OCI-LY7 (cell line): ENCODE data around the gene LRIG2. TPM values are rescaled to one million over a fixed set of nuclear protein-coding genes. Genes with fewer than 3 reads are reported as not detected.

Source experiments
- BruUV-seq: library from RNA; stranded (reverse); fragments of 400-500 nt; replicated peaks from 2 replicates; lab custom pipeline; 2021; lab: Mats Ljungman, UMichigan
- CTCF ChIA-PET: fragments of 300-600 bp; sonication (Branson Sonifier 250); formaldehyde crosslinking; loops from one replicate; lab custom pipeline; 2022; ENCODE audit warnings: antibody characterized with exemption; ENCODE audit not compliant: unreplicated experiment; lab: Charles Lee
- POLR2A ChIA-PET: fragments of 300-600 bp; sonication (Branson Sonifier 250); formaldehyde crosslinking; loops from one replicate; lab custom pipeline; 2022; ENCODE audit warnings: antibody characterized with exemption; lab: Charles Lee
- DNase-seq: peaks from one replicate; pipeline ENCODE4 v3.0.0-alpha.2; 2015; ENCODE audit warnings: low spot score
- H2AFZ ChIP-seq: fragments of 200-600 bp; sonication (generic), shearing (Covaris generic); 2 replicates; pipeline ENCODE4 v1.6.1; 2014; ENCODE audit warnings: mild to moderate bottlenecking, antibody characterized with exemption, low read length, moderate library complexity
- H3K27ac ChIP-seq: fragments of 200-600 bp; sonication (generic); 2 replicates; pipeline ENCODE4 v1.5.1; 2014; ENCODE audit warnings: mixed run types, low read depth, mild to moderate bottlenecking, moderate library complexity, low read length, inconsistent platforms; ENCODE audit not compliant: poor library complexity, severe bottlenecking
- H3K36me3 ChIP-seq: fragments of 200-600 bp; sonication (generic); 2 replicates; pipeline ENCODE4 v1.6.1; 2014; ENCODE audit warnings: mild to moderate bottlenecking, antibody characterized with exemption, low read length, moderate library complexity, mixed read lengths; ENCODE audit not compliant: insufficient read depth
- H3K4me1 ChIP-seq: fragments of 200-600 bp; sonication (generic); 2 replicates; pipeline ENCODE4 v1.5.1; 2014; ENCODE audit warnings: mild to moderate bottlenecking, low read length; ENCODE audit not compliant: insufficient read depth, poor library complexity, severe bottlenecking
- H3K4me2 ChIP-seq: fragments of 200-600 bp; sonication (generic); 2 replicates; pipeline ENCODE4 v1.6.1; 2014; ENCODE audit warnings: mild to moderate bottlenecking, low read length
- H3K4me3 ChIP-seq: fragments of 200-600 bp; sonication (generic); 2 replicates; pipeline ENCODE4 v1.5.1; 2014; ENCODE audit warnings: mild to moderate bottlenecking, low read depth, low read length; ENCODE audit not compliant: poor library complexity, severe bottlenecking
- H3K79me2 ChIP-seq: fragments of 200-600 bp; sonication (generic); 2 replicates; pipeline ENCODE4 v1.6.1; 2016; ENCODE audit warnings: low read depth, mild to moderate bottlenecking, low read length, moderate library complexity, mixed read lengths; ENCODE audit not compliant: insufficient read depth
- H3K9me2 ChIP-seq: fragments of 200-600 bp; sonication (generic); 2 replicates; pipeline ENCODE4 v1.6.1; 2016; ENCODE audit warnings: mild to moderate bottlenecking, low read length, mixed read lengths; ENCODE audit not compliant: insufficient read depth
- H3K9me3 ChIP-seq: fragments of 200-600 bp; sonication (generic); 2 replicates; pipeline ENCODE4 v1.6.1; 2014; ENCODE audit warnings: mild to moderate bottlenecking, mixed run types, low read length, mixed read lengths
- H4K20me1 ChIP-seq: fragments of 200-600 bp; sonication (generic); 2 replicates; pipeline ENCODE4 v1.6.1; 2014; ENCODE audit warnings: mild to moderate bottlenecking, antibody characterized with exemption, low read length, moderate library complexity, mixed read lengths; ENCODE audit not compliant: insufficient read depth
- EZH2phosphoT487 ChIP-seq: fragments of 200-600 bp; sonication (generic); IDR thresholded peaks from 2 replicates; pipeline ENCODE4 v1.6.1; 2018; ENCODE audit warnings: low read depth, borderline replicate concordance, mild to moderate bottlenecking, mixed run types, antibody characterized with exemption, low read length, moderate library complexity, mixed read lengths
- intact Hi-C: fragments of 100-400 bp; cut with micrococcal nuclease; formaldehyde crosslinking; loops from one replicate; pipeline ENCODE4 v1.10.0; 2022; ENCODE audit not compliant: unreplicated experiment
- total RNA-seq, 2 experiments: library from RNA; depleted of rRNA in 1 of 2; stranded (reverse); fragments of >200 nt in 1 of 2; shearing (Covaris generic) in 1 of 2; gene quantifications; 2 replicates each; pipeline ENCODE4 v1.2.3, GENCODE V29; 2014 to 2022
- TF ChIP-seq, protein P1 (sequence below): fragments of 200-600 bp; sonication (generic); conservative IDR thresholded peaks from 2 replicates; pipeline ENCODE4 v1.5.1; 2014; ENCODE audit warnings: mild to moderate bottlenecking, antibody characterized with exemption, low read length, moderate library complexity, mixed read lengths

LRIG2 gene
- total RNA-seq, 2 experiments from 2014 or later: 11.6 to 16.7 TPM

DNA sequence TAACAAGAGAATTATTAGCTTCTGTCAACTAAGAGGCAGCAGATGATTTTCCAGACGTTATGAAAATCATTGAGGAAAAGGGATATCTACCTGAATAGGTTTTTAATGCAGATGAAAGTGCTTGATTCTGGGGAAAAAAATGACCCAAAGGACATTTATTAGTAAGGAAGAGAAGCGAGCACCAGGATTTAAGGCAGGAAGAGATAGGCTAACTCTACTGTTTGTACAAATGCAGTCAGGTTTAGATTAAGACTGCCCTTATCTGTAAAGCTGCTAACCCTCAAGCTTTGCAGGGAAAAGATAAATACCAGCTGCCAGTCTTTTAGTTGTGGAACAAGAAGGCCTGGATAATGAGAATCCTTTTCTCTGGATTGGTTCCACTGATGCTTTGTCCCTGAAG lies 33.0 kb upstream of the LRIG2 start:
- Histone ChIP-seq H3K4me3 (no peak overlapping the region), H3K4me1 (peaks cover 4% of the 10 kb centered on the region), H3K36me3 (no peaks in the 10 kb centered on the region), H4K20me1 (no peaks in the 10 kb centered on the region), H3K9me2 (no peaks in the 10 kb centered on the region), H3K79me2 (no peaks in the 10 kb centered on the region), H3K27ac (no peak overlapping the region), H3K4me2 (no peak overlapping the region), H3K9me3 (no peaks in the 10 kb centered on the region), H2AFZ (no peak overlapping the region)
- ChIA-PET CTCF (no interaction called here), POLR2A (interaction anchor here (0.6 kb wide), 2 partner anchors 9 to 82 kb away, joined by 3 to 4 read pairs; no protein-coding TSS in a partner anchor)
- TF ChIP-seq, protein P1, sequence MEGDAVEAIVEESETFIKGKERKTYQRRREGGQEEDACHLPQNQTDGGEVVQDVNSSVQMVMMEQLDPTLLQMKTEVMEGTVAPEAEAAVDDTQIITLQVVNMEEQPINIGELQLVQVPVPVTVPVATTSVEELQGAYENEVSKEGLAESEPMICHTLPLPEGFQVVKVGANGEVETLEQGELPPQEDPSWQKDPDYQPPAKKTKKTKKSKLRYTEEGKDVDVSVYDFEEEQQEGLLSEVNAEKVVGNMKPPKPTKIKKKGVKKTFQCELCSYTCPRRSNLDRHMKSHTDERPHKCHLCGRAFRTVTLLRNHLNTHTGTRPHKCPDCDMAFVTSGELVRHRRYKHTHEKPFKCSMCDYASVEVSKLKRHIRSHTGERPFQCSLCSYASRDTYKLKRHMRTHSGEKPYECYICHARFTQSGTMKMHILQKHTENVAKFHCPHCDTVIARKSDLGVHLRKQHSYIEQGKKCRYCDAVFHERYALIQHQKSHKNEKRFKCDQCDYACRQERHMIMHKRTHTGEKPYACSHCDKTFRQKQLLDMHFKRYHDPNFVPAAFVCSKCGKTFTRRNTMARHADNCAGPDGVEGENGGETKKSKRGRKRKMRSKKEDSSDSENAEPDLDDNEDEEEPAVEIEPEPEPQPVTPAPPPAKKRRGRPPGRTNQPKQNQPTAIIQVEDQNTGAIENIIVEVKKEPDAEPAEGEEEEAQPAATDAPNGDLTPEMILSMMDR: no peak
- no peak for TF ChIP-seq EZH2phosphoT487
- intact Hi-C loops: no loop called here
- no peak for DNase-seq
- no TSS peak for BruUV-seq

DNA sequence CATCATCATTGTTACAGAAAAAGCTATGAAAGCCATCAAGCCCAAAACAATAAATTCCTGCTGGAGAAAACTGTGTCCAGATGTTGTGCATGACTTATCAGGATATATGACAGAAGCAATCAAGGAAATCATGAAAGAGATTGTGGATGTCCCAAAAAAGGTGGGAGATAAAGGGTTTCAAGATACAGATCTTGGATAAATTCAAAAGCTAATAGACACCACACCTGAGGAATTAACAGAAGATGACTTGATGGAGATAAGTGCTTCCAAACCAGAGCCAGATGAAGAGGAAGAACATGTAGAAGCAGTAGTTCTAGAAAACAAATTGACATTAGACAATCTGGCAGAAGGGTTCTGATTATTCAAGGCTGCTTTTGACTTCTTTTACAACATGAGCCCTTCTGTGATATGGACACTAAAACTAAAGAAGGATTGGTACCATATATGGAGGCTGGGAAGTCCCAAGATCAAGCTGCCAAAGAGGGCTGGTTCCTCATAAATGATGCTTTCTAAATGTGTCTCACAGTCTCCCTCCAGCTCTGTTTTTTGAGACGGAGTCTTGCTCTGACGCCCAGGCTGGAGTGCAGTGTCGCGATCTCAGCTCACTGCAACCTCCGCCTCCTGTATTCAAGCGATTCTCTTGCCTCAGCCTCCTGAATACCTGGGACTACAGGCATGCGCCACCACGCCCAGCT lies 32.1 kb upstream of the LRIG2 start:
- ChIA-PET POLR2A (interaction anchor here (0.6 kb wide), 4 partner anchors 8 to 263 kb away, joined by 3 to 4 read pairs (median 3); no protein-coding TSS in a partner anchor), CTCF (no interaction called here)
- H3K9me2 ChIP-seq: no peaks in the 10 kb centered on the region
- H3K9me3 ChIP-seq: no peaks in the 10 kb centered on the region
- intact Hi-C loops: no loop called here
- peaks cover 4% of the 10 kb centered on the region for H3K4me1 ChIP-seq
- no peak overlapping the region for H3K4me3 ChIP-seq
- H4K20me1 ChIP-seq: no peaks in the 10 kb centered on the region
- no peak overlapping the region for H3K4me2 ChIP-seq
- H3K36me3 ChIP-seq: no peaks in the 10 kb centered on the region
- no peaks in the 10 kb centered on the region for H3K79me2 ChIP-seq
- DNase-seq: no peak
- H2AFZ ChIP-seq: no peak overlapping the region
- no peak overlapping the region for H3K27ac ChIP-seq
- TF ChIP-seq, protein P1: no peak
- TF ChIP-seq EZH2phosphoT487: no peak
- no TSS peak for BruUV-seq
